Pancreas (tissue), 10 donors: ENCODE measurements around the gene R3HDM4. TPM values are rescaled to one million over a fixed set of nuclear protein-coding genes. Genes with fewer than 3 reads are reported as not detected.

ENCODE experiments used
- ATAC-seq, 4 donors: fragments of 200-7000 bp; cut with Tn5 transposase; one replicate each; pipeline versions ENCODE4 v1.8.0 to v1.9.1; 2020; ENCODE audit warnings: mild to moderate bottlenecking in 4 of 4, moderate library complexity in 4 of 4
- DNase-seq, 6 donors: peaks; one replicate each; pipeline ENCODE4 v3.0.0-alpha.2; 2020
- FAIRE-seq: peaks from 2 replicates; lab custom pipeline; 2012; peaks lifted over from hg19 to GRCh38; lab: Jason Lieb, UNC
- H3K27ac ChIP-seq, 4 donors: fragments of 200-600 bp; sonication (generic); 1 replicate in 3 of 4; 2 replicates in 1 of 4; pipeline versions ENCODE4 v1.5.0 to v1.8.0; 2020
- H3K27me3 ChIP-seq, 4 donors: fragments of 200-600 bp; one replicate each; pipeline ENCODE4 v1.8.0; 2021
- H3K36me3 ChIP-seq, 3 donors: fragments of 200-600 bp; sonication (generic) in 1 of 3; one replicate each; pipeline versions ENCODE4 v1.5.0 to v1.8.0; 2020 to 2021
- H3K4me1 ChIP-seq, 3 donors: fragments of 200-600 bp; one replicate each; pipeline ENCODE4 v1.8.0; 2021
- H3K4me3 ChIP-seq, 4 donors: fragments of 200-600 bp; sonication (generic) in 2 of 4; one replicate each; pipeline versions ENCODE4 v1.5.0 to v1.8.0; 2020 to 2021
- H3K9me3 ChIP-seq, 4 donors: fragments of 200-600 bp; one replicate each; pipeline ENCODE4 v1.8.0; 2021
- WGBS, 2 donors: extraction: QIAGEN DNeasy Blood & Tissue Kit; methylation state at CpG; one replicate each; pipeline ENCODE4 v1.1.7; 2013; 5-methylcytosine and 5-hydroxymethylcytosine counted together
- intact Hi-C, 3 donors: fragments of 100-400 bp; cut with DNase I; formaldehyde crosslinking; loops; one replicate each; pipeline versions ENCODE4 v1.11.1 to v1.14.2; 2022
- polyA plus RNA-seq, 2 donors: library from polyadenylated mRNA; stranded (reverse); fragments of 200-250 nt; gene quantifications; one replicate each; pipeline ENCODE4 v1.2.3, GENCODE V29; 2013
- total RNA-seq, 6 donors: library from RNA; stranded (reverse); fragmentation: NEBNext Ultra II Directional in 4 of 6; extraction: Animal tissue kit (Norgen Biotek cat#: 25700) in 4 of 6; gene quantifications; one replicate each; pipeline versions ENCODE4 v1.2.1 to v1.2.4, GENCODE V29; 2021 to 2023
- TF ChIP-seq, protein P1 (sequence below), 4 donors: fragments of 200-600 bp; sonication (generic) in 3 of 4; IDR thresholded peaks; one replicate each; pipeline versions ENCODE4 v1.5.0 to v1.8.0; 2021; ENCODE audit warnings: antibody characterized with exemption in 4 of 4
- donor health status: healthy with polysubstance abuse.
- donor health status: DM: no; HTN: no; CAD: no; lungs with moderate emphysema.
- donor health status: DM: no; HTN: no; CAD: no.
- donor health status: control.
- donor health status: control.
- donor health status: Bipolar disorder and iron deficiency.
- donor health status: DM: yes; HTN: yes; CAD: no.
- donor health status: DM: no; HTN: no; CAD: no.
- donor health status: DM: no; HTN: no; CAD: no.
- donor health status: DM: yes; HTN: yes; CAD: no.

R3HDM4 gene
- total and polyA plus RNA-seq, 8 donors = 21.6 to 57.2 (median 31.8) TPM

DNA sequence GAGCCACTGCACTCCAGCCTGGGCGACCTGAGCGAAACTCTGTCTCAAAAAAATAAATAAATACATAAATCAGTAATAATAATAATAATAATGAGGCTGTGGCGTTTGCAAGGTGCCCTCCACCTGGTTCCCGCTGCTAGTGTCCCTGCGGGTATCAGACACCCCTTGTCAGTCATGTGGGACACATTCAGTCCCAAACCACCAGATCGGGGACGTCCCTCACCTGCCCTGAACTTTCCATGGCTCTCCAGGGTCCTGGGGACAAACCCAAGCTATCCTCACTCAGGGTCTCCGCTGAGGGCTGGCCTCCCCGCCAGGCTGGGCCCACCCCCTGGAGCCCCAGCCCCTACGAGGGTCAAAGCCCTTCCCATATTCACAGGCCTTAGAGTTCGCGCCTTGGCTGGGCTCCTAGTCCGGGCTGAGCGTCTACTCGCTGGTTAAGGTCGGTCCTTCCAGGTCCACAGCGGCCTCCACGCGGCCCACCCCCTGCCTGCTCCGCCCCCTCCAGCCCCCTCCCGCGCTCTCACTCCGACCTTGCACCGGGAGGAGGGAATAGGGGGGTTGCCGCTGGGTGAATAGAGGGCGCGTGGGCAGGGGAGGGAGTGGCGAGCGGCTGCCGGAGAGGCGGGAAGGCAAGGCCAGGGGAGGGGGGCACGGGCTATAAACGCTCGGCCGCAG, 3.8 kb upstream of the R3HDM4 start:
- FAIRE-seq (no peak), ATAC-seq (peak; percentile 1 to 15 (median 5)), DNase-seq (peak in 1 of 6 donors; percentile 61)
- H3K36me3 ChIP-seq = no peaks in the 10 kb centered on the region
- WGBS, 2 donors = 19 to 24% methylated on average over 30 to 35 of the region's 35 CpGs
- no peak overlapping the region for H3K27ac ChIP-seq
- peaks cover 8 to 15% (median 15%) of the 10 kb centered on the region in 3 donors for H3K4me1 ChIP-seq
- H3K9me3 ChIP-seq = no peaks in the 10 kb centered on the region
- peaks cover 0 to 10% (median 2%) of the 10 kb centered on the region in 4 donors for H3K27me3 ChIP-seq
- peak overlapping the region in 3 of 4 donors; percentile 12 to 47 (median 27) for H3K4me3 ChIP-seq
- intact Hi-C loops = loop anchor here in 1 of 3 donors (5.0 kb wide), 1 partner anchor 49 kb away; no protein-coding TSS in a partner anchor
- TF ChIP-seq, protein P1, sequence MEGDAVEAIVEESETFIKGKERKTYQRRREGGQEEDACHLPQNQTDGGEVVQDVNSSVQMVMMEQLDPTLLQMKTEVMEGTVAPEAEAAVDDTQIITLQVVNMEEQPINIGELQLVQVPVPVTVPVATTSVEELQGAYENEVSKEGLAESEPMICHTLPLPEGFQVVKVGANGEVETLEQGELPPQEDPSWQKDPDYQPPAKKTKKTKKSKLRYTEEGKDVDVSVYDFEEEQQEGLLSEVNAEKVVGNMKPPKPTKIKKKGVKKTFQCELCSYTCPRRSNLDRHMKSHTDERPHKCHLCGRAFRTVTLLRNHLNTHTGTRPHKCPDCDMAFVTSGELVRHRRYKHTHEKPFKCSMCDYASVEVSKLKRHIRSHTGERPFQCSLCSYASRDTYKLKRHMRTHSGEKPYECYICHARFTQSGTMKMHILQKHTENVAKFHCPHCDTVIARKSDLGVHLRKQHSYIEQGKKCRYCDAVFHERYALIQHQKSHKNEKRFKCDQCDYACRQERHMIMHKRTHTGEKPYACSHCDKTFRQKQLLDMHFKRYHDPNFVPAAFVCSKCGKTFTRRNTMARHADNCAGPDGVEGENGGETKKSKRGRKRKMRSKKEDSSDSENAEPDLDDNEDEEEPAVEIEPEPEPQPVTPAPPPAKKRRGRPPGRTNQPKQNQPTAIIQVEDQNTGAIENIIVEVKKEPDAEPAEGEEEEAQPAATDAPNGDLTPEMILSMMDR (IDR thresholded peaks at IDR 0.05) = no peak

DNA sequence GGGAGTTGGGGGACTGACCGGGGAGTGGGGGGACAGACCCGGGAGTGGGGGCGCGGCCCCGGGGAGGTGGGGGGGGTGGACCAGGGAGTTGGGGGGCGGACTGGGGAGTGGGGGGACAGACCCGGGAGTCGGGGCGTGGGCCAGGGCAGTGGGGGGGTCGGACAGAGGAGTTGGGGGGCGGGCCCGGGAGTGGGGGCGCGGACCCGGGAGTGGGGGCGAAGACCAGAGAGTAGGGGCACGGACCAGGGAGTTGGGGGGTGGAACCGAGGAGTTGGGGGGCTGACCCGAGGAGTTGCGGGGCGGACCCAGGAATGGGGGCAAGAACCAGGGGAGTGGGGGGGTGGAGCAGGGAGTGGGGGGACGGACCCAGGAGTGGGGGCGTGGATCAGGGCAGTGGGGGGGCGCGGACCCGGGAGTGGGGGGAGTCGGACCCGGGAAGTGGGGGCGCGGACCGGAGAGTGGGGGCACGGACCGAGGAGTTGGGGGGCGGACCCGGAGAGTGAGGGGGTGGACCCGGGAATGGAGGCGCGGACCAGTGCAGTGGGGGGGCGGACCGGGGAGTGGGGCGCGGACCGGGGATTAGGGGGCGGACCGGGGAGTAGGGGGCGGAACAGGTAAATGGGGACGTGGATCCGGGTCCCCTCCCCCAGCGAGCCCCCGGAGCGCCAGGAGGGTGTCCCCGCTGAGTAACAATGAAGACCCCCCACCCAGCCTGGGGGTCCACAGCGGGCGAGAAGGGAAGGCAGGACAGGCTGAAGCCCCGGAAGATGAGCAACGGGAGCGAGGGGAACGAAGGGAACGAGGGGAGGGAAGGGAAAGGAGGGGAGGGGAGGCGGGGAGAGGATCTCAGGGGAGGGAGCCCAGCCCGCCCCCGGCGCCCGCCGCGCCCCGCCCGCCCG, 589 bp downstream of the R3HDM4 start:
- peak overlapping the region; percentile 35 to 92 (median 58) for H3K27ac ChIP-seq
- intact Hi-C loops = loop anchor here in 1 of 3 donors (5.0 kb wide), 1 partner anchor 140 kb away; no protein-coding TSS in a partner anchor
- 8 to 9% methylated on average over 24 to 69 of the region's 69 CpGs for WGBS, 2 donors
- TF ChIP-seq, protein P1 (IDR thresholded peaks at IDR 0.05) = no peak
- DNase-seq (peak in 2 of 6 donors; percentile 61 to 78), FAIRE-seq (no peak), ATAC-seq (no peak)
- no peaks in the 10 kb centered on the region for H3K9me3 ChIP-seq
- H3K27me3 ChIP-seq = no peaks in the 10 kb centered on the region
- H3K4me1 ChIP-seq = peaks cover 7 to 24% (median 10%) of the 10 kb centered on the region in 3 donors
- no peaks in the 10 kb centered on the region for H3K36me3 ChIP-seq
- peak overlapping the region; percentile 31 to 71 (median 66) for H3K4me3 ChIP-seq

DNA sequence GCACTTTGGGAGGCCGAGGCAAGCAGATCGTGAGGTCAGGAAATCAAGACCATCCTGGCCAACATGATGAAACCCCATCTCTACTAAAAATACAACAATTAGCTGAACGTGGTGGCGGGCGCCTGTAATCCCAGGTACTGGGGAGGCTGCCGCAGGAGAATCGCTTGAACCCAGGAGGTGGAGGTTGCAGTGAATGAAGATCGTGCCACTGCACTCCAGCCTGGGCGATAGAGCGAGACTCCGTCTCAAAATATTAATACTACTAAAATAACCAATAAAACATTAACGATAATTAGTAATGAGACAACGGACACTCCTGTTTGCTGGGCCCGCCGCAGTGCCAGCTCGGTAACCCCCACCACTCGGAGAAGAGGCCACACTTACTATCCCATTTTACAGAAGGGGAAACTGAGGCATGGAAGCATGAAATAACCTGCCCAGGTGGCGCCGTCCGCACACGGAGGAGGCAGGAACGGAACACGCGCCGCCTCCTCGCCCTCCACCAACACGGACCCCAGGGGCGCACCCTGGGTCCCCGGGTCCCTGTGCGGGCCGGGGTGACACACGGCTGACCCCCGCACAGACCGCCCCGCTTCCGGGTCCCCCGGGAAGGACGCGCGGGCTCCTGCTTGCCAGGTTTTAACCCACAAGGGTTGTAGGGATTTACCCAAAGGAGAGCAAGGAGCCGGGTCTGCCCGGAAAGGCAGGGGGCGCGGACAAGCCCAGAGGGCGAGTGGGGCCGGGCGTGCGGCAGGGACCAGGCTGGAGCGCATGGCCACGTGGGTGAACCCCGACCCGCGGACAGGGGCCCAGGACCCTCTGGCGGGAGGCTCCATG, 1.6 kb downstream of the R3HDM4 start:
- WGBS, 2 donors = 86 to 89% methylated on average over 45 to 54 of the region's 54 CpGs
- intact Hi-C loops = loop anchor here in 1 of 3 donors (5.0 kb wide), 1 partner anchor 139 kb away; no protein-coding TSS in a partner anchor
- H3K27ac ChIP-seq = no peak overlapping the region
- no peaks in the 10 kb centered on the region for H3K36me3 ChIP-seq
- H3K4me3 ChIP-seq = no peak overlapping the region
- FAIRE-seq (no peak), ATAC-seq (no peak), DNase-seq (peak in 2 of 6 donors; percentile 53 to 82)
- H3K27me3 ChIP-seq = no peaks in the 10 kb centered on the region
- peaks cover 0 to 17% (median 3%) of the 10 kb centered on the region in 3 donors for H3K4me1 ChIP-seq
- TF ChIP-seq, protein P1 (IDR thresholded peaks at IDR 0.05) = no peak
- H3K9me3 ChIP-seq = no peaks in the 10 kb centered on the region

- no peak for DNase-seq
- Histone ChIP-seq H3K36me3 (no peaks in the 10 kb centered on the region), H3K27ac (peak overlapping the region in 1 of 4 donors; percentile 12), H3K9me3 (no peaks in the 10 kb centered on the region), H3K27me3 (no peaks in the 10 kb centered on the region), H3K4me1 (peaks cover 0 to 17% (median 0%) of the 10 kb centered on the region in 3 donors), H3K4me3 (no peak overlapping the region)
- no peak for FAIRE-seq
- TF ChIP-seq, protein P1 (IDR thresholded peaks at IDR 0.05) = no peak
- ATAC-seq = no peak
- intact Hi-C loops = loop anchor here in 1 of 3 donors (5.0 kb wide), 1 partner anchor 40 kb away; no protein-coding TSS in a partner anchor
- 85 to 89% methylated on average over 14 of the region's 14 CpGs for WGBS, 2 donors
Measured at GRCh38 chr19:907183-907853, 5.7 kb downstream of the R3HDM4 start.
